CD4-positive, alpha-beta T cell treated with Interleukin-17A for 4 hours (primary cell): ENCODE data around the gene PTPRE.

Source experiments
- DNase-seq: peaks from one replicate; pipeline ENCODE4 v3.0.0-alpha.2; 2020; ENCODE audit warnings: mixed read lengths

Gene PTPRE

DNA sequence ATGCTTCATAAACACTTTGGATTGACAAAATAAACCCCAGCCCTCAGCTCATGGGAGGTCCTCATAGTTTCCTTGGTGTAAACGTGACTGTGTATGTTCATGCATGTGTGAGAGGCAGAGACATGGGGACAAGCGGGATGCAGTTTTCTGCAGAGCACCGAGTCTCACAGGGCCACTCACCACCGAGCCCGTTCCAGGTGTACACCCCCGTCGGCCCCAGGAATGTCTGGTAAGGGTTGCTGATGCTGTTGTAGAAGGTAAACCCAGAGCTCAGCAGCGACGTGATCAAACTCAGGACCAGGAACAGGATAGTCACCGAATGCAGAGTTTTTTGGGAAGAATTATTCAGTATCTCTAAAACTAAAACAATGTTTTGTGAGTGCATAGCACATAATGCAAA is 23.4 kb upstream of the PTPRE start:
- no peak for DNase-seq

DNA sequence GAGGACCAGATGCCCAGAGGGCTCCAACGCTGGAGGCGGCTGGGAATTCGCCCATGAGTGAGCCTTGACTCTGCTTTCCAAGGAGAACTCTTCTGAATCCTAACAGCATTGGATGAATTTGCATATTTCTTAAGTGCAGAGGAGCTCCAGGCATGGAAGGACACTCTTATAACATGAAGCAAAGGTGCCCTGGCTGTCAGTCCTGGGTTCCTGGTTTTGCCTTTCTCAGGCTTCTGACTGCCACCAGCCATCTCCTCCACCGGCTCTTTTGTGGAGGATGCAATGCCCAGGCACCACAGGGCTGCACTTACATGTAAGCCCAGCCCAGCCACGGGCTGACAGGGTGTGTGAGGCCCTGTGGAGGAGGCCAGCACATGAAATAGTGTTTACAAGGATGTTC is 22.4 kb upstream of the PTPRE start:
- DNase-seq = no peak

GRCh38 chr10:127886371-127887051 is 20.4 kb upstream of the PTPRE start:
- no peak for DNase-seq

- no peak for DNase-seq
Measured at GRCh38 chr10:127887541-127888415, 19.1 kb upstream of the PTPRE start.

GRCh38 chr10:127888521-127889312 is 18.2 kb upstream of the PTPRE start:
- DNase-seq = no peak

DNA sequence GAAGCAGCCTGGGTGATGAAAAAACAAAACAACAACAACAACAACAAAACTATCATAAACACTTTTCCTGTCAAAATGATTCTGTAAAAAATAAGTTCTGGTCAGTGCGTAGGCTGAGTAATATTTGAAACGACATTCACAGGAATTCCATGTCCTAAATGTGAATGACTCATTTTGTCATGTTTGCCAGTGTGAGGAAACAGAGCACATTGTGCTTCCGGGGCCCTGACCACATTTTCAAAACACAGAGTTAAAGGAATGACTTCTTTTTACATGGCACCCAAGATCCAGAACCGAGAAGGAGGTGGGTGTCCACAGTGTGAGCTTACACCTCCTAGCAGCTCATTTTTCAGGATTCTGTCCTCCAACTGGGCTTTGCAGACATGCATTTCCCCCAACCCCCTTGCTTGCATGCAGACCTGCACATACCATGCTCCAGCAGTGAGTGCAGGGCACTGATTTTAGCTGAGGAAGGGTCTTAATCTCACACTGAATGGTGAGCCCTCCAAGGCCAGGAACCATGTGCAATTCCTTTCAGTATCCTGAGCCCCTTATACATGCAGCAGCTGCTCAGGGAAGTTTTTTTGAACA is 17.2 kb upstream of the PTPRE start:
- no peak for DNase-seq

GRCh38 chr10:127890216-127890615 is 16.7 kb upstream of the PTPRE start:
- DNase-seq = no peak

GRCh38 chr10:127890832-127891334 is 16.0 kb upstream of the PTPRE start:
- no peak for DNase-seq

DNA sequence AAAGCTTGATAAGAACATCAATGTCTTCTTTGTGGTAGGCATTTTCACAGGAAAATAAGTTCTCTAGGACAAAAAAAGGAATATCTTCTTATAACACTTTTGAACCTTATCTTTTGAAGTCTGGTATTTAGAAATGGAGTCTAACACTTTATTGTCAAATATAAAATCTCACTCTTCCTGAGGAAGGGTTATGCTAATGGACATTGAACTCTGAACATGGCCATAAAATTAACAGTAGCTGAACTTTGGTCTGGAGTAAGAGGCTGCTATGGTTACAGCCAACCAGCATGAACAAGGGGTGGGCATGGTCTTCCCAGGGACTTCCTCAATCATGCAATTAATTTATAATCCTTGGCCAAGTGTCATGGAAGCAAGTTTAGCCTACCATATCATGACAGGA is 14.2 kb upstream of the PTPRE start, which contains the start of gene CLRN3:
Gene CLRN3 (minus strand): TSS at position 199 of the 400 bp plus-strand sequence. CDS start 157 bp downstream, at position 42.
- no peak for DNase-seq

GRCh38 chr10:127894146-127894545 is 12.8 kb upstream of the PTPRE start:
- no peak for DNase-seq

- no peak for DNase-seq
Measured at GRCh38 chr10:127896590-127896989, 10.3 kb upstream of the PTPRE start.

GRCh38 chr10:127897177-127897576 is 9.7 kb upstream of the PTPRE start:
- DNase-seq = no peak

GRCh38 chr10:127899766-127900387 is 7.0 kb upstream of the PTPRE start:
- no peak for DNase-seq

DNA sequence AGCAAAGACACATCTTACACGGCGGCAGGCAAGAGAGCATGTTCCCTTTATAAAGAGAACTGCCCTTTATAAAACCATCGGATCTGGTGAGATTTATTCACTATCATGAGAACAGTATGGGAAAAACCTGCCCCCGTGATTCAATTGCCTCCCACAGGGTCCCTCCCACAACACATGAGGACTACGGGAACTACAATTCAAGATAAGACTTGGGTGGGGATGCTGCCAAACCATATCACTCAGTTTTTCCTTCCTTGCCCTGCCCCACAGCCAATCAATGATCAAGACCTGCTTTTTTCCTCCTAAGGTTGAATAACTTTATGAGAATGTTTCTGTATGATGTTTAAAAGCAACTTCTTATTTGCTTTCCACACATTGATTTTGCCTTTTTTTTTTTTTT is 3.1 kb upstream of the PTPRE start:
- no peak for DNase-seq

- DNase-seq = no peak
Measured at GRCh38 chr10:127904311-127905000, 2.4 kb upstream of the PTPRE start.

DNA sequence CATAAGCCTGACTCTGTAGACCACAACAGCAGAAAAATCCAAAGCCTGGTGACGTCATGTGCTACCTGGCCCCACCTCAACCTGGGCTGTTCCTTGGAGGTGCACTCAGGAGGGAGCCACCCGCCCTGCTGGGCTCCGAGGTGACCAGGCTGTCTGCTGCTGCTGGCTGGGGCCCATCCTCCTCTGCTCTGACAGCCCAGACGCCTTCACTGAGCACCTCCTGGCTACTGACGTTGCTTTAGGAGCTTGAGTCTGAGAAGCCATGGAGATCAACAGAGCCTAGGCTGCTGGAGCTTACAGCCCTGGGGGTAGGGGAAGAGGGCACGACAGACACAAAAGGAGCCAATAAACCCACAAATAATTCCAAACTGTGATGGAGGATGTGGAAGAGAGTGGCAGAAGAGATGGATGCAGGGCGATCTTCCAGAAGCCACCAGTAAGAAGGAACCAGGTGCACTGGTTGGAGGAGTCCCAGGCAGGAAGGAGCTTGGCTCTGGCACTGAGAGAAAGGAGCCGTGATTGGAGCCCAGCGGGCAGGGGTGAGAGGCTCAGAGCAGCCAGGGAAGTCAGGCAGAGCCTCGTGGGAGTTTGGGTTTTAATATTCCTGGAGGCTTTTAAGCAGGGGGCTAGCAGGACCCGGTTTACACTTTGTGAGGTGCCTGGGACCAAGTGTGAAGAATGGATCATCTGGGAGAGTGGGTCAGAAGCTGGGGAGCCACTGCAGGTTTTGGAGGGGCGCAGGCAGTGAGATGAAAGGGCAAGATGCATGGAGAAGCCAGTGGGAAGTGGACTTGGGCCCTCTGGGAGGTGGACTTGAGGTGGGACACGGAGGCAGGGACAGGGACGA is 1.7 kb upstream of the PTPRE start:
- no peak for DNase-seq

DNA sequence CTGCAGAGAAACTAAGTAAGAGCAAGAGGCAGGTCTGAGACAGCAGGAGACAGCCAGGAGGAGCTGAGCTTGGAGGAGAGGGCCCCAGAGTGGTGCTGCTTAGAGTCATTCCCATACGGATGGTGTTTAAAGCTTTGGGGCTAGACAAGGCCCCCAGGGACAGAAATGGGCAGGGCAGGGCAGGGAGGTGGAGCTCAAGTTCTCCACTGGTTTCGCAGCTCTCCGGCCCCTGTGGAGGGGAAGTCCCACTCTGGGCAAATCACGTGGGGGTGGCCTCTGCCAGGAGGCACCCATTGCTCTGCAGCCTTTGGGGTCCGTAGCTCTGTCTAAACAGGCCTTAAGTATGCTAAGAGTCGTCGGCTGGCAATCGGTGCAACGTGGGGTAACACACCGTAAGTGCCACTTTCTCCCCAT is 1.0 kb upstream of the PTPRE start:
- DNase-seq = no peak

DNA sequence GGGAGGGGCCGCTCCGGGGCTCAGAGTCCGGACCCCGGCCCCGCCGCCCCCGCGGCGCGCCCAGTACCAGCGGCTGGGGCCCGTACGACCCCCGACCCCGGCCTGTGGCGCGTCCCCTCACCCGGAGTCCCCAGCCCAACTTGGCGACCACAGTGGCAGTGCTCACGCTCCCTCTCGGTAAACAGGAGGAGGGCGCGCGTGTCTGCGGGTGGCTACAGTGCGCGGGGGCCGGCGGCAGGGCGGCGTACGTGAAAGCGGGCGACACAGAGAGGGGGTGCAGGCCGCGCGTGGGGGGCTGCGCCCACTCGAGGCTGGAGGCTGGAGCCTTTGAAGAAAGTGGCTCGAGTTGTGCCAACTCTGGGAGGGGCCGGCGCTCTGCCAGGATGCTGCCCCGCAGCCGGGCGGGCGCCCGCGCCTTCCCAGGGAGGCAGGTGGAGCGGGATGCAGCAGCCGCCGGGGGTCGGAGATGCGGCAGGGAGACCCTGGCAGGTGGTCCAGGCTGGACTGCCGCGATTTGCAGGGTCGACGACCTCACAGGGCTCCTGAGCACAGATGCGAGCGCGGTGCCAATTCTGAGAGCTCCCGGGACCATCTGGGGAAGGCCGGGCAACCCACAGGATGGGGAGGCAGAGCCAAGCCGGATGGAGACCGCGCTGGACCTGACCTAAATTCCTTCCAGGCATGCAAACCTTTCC is 655 bp downstream of the PTPRE start:
- DNase-seq = peak; percentile 38

DNA sequence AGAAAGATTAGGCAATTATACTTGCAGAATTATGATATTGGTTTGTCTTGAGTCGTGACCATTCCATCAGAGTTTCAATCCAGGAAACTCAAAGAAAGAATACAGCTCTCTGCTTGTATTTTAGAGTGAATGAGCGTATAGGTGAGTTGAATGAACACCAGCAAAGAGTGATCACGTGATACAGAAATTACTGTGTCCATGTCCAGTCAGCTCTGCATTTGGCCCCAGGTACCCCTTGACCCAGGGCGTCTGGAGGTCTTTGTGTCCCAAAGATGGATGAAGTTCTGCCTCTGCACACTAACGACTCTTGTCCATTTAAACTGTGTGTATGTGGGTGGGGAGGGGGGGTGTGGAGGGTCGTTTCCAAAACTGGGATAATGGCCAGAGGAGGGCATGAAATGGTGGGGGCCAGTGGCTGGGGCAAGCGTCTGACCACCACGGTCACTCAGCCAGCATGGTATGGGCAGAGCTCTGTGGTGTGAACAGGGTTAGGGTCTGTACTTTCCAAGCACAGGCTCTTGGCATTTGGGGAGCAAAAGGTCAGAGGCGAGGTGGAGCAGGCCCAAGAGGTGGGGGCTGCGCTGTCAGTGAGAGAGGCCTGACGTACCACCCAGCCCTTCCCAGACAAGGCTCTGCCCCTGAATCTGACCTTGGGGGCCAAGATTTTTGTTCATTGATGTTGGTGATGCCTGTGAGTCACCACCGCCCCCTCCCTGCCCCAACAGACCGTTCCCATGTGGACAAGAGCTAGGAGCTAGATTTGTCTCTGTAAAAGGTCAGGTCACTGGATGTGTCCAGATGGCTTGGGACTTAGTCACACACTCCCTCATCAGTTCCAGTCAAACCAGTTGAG is 1.4 kb downstream of the PTPRE start:
- no peak for DNase-seq
